ENCODE data around the gene CNTNAP1.

DNA sequence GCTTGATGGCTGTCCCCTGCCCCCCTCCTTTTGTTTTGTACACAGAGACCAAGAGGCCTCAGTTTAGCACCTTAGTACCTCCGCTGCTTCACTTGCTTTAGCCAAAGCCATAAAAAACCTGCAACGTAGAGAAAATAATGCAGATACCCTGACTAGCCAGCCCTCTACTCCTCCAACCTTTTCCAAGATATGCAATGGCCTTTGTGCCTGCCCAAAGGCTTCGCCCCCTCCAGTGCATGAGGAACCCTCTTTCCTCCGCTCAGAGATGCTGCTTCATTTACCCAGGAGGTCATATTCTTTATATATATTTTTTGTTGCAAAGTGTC lies 17.0 kb downstream of the CNTNAP1 start:
- TF ChIP-seq, protein P1, sequence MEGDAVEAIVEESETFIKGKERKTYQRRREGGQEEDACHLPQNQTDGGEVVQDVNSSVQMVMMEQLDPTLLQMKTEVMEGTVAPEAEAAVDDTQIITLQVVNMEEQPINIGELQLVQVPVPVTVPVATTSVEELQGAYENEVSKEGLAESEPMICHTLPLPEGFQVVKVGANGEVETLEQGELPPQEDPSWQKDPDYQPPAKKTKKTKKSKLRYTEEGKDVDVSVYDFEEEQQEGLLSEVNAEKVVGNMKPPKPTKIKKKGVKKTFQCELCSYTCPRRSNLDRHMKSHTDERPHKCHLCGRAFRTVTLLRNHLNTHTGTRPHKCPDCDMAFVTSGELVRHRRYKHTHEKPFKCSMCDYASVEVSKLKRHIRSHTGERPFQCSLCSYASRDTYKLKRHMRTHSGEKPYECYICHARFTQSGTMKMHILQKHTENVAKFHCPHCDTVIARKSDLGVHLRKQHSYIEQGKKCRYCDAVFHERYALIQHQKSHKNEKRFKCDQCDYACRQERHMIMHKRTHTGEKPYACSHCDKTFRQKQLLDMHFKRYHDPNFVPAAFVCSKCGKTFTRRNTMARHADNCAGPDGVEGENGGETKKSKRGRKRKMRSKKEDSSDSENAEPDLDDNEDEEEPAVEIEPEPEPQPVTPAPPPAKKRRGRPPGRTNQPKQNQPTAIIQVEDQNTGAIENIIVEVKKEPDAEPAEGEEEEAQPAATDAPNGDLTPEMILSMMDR (IDR thresholded peaks at IDR 0.05), result no peak
- TF ChIP-seq EP300 (IDR thresholded peaks at IDR 0.05; ENCODE audit: low read depth), result no peak

Data from transverse colon (tissue), 3 donors.